ENCODE results near the gene PHTF2.
"Not testable (repeated sequence)": the region's sequence is repeated elsewhere in the genome, so short reads cannot be mapped to it uniquely, and the experiment has no call there.

The PHTF2 gene

GRCh38 chr7:77798394-77799077, at the start of gene PHTF2, which contains the start of gene TMEM60:
TSS of gene PHTF2 (plus strand) at chr7:77798773.
TSS of gene TMEM60 (minus strand) at chr7:77798434. CDS start at chr7:77794373, 4,061 bp downstream.
- peak; percentile 79 to 81 for DNase-seq (ENCODE audit: low read depth in 2 of 2)

GRCh38 chr7:77752016-77752415, 46.6 kb upstream of the PHTF2 start:
- DNase-seq (ENCODE audit: low read depth in 2 of 2) = no peak

- no peak for DNase-seq (ENCODE audit: low read depth in 2 of 2)
These were observed 45.4 kb upstream of the PHTF2 start for GRCh38 chr7:77753173-77753572.

GRCh38 chr7:77757589-77757988, 41.0 kb upstream of the PHTF2 start:
- no peak for DNase-seq (ENCODE audit: low read depth in 2 of 2)

- peak; percentile 15 to 45 for DNase-seq (ENCODE audit: low read depth in 2 of 2)
These were observed 39.2 kb upstream of the PHTF2 start for GRCh38 chr7:77759294-77759889.

- no peak for DNase-seq (ENCODE audit: low read depth in 2 of 2)
These were observed 37.6 kb upstream of the PHTF2 start for GRCh38 chr7:77760809-77761453.

- DNase-seq (ENCODE audit: low read depth in 2 of 2) = no peak
These were observed 33.1 kb upstream of the PHTF2 start for GRCh38 chr7:77765481-77765880.

GRCh38 chr7:77765906-77766800, 32.4 kb upstream of the PHTF2 start:
- no peak for DNase-seq (ENCODE audit: low read depth in 2 of 2)

- no peak for DNase-seq (ENCODE audit: low read depth in 2 of 2)
These were observed 31.6 kb upstream of the PHTF2 start for GRCh38 chr7:77766801-77767605.

- no peak for DNase-seq (ENCODE audit: low read depth in 2 of 2)
These were observed 28.3 kb upstream of the PHTF2 start for GRCh38 chr7:77770316-77770715.

- DNase-seq (ENCODE audit: low read depth in 2 of 2) = no peak
These were observed 26.7 kb upstream of the PHTF2 start for GRCh38 chr7:77771901-77772300.

GRCh38 chr7:77778535-77778934, 20.0 kb upstream of the PHTF2 start:
- no peak for DNase-seq (ENCODE audit: low read depth in 2 of 2)

- no peak for DNase-seq (ENCODE audit: low read depth in 2 of 2)
These were observed 16.2 kb upstream of the PHTF2 start for GRCh38 chr7:77782383-77782782.

- no peak for DNase-seq (ENCODE audit: low read depth in 2 of 2)
These were observed 15.5 kb upstream of the PHTF2 start for GRCh38 chr7:77783111-77783510.

GRCh38 chr7:77783545-77783944, 15.0 kb upstream of the PHTF2 start:
- no peak for DNase-seq (ENCODE audit: low read depth in 2 of 2)

- not testable (repeated sequence) for DNase-seq (ENCODE audit: low read depth in 2 of 2)
These were observed 14.1 kb upstream of the PHTF2 start for GRCh38 chr7:77784426-77784825.

- DNase-seq (ENCODE audit: low read depth in 2 of 2) = no peak
These were observed 12.6 kb upstream of the PHTF2 start for GRCh38 chr7:77786018-77786417.

GRCh38 chr7:77786741-77787140, 11.8 kb upstream of the PHTF2 start:
- DNase-seq (ENCODE audit: low read depth in 2 of 2) = no peak

- DNase-seq (ENCODE audit: low read depth in 2 of 2) = no peak
These were observed 10.2 kb upstream of the PHTF2 start for GRCh38 chr7:77788327-77788902.

- no peak for DNase-seq (ENCODE audit: low read depth in 2 of 2)
These were observed 7.2 kb upstream of the PHTF2 start for GRCh38 chr7:77791336-77791735.

- DNase-seq (ENCODE audit: low read depth in 2 of 2) = no peak
These were observed 6.6 kb upstream of the PHTF2 start for GRCh38 chr7:77791956-77792355.

All from stimulated activated CD8-positive, alpha-beta memory T cell treated with anti-CD3 and anti-CD28 coated beads, Interleukin-7, amount 100 ng/mL, for 1 hour (primary cell).